LNCAP (cell line): ENCODE data around the gene CBFA2T3.

Experiments
- CTCF ChIP-seq: fragments of 450-650 bp; IDR thresholded peaks from 2 replicates; pipeline ENCODE4 v1.5.1; 2017; ENCODE audit warnings: mild to moderate bottlenecking

CBFA2T3 gene

GRCh38 chr16:88826070-88826840 is 150.8 kb downstream of the CBFA2T3 start:
- TF ChIP-seq CTCF = no peak

GRCh38 chr16:88825146-88825545 is 151.9 kb downstream of the CBFA2T3 start:
- TF ChIP-seq CTCF = no peak
